GM21447 (cell line): ENCODE results near the gene ZNF277.
"Not testable (repeated sequence)": the region's sequence is repeated elsewhere in the genome, so short reads cannot be mapped to it uniquely, and the experiment has no call there.

ENCODE experiments used
- ATAC-seq: cut with Tn5 transposase; IDR thresholded peaks from one replicate; pipeline ENCODE4 v1.9.1; 2021; ENCODE audit not compliant: unreplicated experiment

The ZNF277 gene

DNA sequence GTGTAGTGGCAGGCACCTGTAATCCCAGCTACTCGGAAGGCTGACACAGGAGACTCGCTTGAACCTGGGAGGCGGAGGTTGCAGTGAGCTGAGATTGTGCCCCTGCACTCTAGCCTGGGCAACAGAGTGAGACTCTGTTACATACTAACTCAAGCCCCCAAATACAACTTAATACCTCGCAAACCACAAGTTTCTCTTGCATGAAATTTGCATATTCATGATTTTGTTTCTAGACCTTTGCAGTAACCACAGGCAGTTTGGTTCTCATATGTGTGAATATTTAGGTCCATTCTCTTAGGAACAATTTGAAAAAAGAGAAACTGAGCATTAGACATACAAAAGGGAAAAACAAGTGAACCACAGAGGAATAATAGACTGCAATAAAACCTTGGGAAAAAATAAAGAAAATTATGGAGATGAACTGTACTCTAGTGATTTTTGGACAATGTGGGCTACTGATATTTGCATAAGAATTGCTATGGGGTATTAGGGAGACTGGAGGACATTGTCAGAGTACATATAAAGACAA lies 77.0 kb downstream of the ZNF277 start:
- no peak for ATAC-seq

GRCh38 chr7:112286250-112287086 lies 80.0 kb downstream of the ZNF277 start:
- peak; percentile 57 for ATAC-seq

GRCh38 chr7:112288301-112288700 lies 81.8 kb downstream of the ZNF277 start:
- ATAC-seq, result no peak

- no peak for ATAC-seq
Observed at GRCh38 chr7:112290065-112290464, 83.6 kb downstream of the ZNF277 start.

DNA sequence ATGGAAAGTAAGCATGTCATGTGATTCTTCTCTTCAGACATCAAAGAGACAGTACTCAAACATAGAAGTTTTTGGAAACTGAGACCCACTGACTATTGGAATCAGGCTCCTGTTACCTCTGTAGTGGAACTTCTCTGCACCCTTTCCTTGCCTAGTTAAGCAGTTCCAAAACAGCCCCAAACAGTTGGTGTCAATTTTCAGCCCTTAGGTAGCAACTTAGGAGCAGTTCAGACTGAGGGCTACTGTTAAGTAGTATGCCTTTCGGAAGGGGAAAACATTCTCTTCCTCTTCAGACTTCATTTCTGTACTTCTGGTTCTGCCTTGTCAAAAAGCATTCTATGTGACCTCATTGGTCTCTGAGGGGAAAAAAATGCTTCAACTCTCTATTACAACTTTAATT lies 85.7 kb downstream of the ZNF277 start:
- ATAC-seq, result no peak

DNA sequence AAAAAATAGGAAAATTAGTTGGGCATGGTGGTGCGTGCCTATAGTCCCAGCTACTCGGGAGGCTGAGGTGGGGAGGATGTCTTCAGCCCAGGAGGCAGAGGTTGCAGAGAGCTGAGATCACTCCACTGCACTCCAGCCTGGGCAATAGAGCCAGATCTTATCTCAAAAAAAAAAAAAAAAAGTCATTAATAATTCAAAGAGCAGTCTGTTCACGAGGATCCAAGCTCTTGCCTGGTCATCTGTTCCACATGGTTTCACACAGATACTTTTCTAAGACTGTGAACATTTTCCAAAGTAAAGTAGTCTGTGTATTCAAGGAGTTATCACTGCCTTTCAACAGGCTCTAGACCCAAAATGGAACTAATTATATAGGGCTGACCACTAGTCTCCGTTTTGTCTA lies 86.9 kb downstream of the ZNF277 start:
- ATAC-seq, result no peak

DNA sequence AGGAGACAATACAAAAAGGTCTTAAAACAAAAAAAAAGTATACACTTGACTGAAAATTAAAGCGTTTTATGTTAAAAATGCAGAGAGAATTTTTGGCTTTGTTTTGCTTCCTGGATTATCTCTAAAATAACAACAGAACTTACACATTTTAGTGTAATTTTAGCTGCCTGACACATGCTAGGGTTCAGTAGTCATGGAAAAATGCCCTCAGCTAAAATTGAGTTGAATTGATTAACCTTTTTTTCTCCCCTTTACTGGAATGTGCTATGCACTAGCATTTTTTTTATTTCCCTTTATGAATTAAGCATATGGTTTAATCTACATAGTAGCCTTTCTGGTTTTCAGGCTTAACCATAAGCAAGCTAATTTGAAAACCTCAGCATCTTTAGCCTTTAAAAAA lies 89.9 kb downstream of the ZNF277 start:
- no peak for ATAC-seq

- ATAC-seq, result no peak
Observed at GRCh38 chr7:112297681-112298080, 91.2 kb downstream of the ZNF277 start.

DNA sequence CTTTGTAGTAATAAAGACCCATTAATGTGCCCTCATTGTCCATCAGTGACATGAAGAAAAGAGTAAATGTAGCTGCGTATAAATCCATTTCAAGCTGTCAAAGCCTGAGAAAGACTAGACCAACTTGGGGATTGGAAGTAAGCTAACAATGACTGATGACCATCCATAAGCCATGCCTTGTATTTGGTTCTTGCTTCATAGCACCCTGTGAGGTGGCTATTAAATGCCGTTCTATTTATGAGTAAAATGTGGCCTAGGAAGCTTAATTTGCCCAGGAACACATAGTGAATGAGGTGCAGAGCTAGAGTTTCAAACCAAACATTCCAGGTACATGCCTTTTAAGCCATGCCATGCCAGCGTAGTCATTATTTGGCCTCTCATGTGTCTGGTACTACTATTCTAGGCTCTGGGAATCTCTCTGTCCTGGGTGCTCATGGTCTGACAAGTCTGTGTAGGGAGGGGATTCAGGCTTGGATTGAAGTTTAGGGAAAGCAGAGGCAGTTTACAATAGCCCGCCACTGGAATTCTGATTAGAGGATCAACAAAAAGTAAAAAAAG lies 92.1 kb downstream of the ZNF277 start:
- ATAC-seq, result no peak

- ATAC-seq, result no peak
Observed at GRCh38 chr7:112300072-112300471, 93.6 kb downstream of the ZNF277 start.

DNA sequence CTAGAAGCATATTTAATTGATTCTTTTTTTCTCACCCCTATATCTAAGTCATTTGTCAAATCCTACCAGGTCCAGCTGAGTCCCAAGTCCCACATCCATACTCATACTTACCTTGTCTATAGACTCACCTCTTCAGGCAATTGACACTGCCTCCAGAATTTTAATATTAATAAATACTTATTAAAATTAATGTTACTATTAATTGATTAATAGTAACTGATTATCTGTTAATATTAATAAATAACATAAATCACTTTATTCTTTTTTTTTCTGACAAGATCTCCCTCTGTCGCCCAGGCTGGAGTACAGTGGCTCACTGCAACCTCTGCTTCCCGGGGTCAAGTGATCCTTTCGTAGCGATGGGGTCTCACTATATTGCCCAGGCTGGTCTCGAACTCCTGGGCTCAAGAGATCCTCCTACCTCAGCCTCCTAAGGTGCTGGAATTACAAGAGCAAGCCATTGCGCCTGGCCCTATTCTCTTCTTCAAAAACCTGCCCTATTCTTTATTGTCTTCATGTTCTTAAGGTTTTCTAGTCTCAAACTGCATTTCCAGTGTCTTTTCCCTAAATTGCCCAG lies 94.4 kb downstream of the ZNF277 start:
- no peak for ATAC-seq

DNA sequence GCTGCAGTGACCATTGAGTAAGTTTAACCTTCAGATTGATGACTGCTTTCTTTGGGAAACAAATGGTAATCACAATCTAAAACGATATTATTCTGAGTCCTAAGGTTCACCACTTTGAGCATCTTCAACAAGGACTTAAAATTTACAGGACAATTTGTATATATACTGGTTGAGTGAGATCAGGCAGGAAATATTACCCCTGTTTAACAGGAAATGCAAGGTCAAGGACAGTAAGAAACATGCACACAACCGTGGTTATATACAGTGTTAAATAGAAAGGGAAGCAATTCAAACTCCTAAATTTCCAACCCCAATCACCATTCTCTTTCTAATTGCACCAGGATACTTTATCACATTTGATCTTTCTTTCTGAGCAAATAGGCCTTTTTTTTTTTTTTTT lies 96.1 kb downstream of the ZNF277 start:
- no peak for ATAC-seq

DNA sequence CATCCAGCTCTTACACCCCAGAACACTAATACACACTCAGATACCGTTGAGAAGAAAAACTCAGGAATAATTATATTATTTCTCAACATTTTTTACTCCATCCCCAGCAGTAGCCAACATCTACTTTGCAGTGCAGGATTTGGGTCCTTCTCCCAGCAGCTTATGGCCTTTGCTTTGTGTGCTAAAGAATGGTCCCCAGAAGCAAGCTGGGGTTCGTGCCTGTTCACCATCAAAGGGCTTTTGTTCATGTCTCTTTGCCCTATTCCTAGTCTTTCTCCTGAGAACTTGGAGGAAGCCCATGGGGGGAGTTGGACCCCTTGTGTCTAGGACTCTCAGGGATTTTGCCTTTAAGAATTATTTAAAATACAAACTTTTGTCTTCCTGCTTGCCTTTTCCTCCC lies 100.4 kb downstream of the ZNF277 start:
- ATAC-seq, result no peak

DNA sequence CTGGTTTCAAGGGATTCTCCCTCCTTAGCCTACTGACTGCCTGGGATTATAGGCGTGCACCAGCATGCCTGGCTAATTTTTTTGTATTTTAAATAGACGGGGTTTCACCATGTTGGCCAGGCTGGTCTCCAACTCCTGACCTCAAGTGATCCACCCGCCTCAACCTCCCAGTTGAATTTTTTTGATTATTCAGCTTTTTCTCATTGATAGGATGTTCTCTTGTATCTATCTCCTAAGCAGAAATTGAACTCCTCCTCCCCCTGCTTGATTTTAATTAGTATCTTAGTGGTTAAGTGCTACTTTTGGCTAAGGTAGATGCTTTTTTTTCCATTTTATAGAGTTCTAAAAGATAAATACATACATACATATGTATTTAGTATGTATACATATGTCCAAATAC lies 101.0 kb downstream of the ZNF277 start:
- no peak for ATAC-seq

DNA sequence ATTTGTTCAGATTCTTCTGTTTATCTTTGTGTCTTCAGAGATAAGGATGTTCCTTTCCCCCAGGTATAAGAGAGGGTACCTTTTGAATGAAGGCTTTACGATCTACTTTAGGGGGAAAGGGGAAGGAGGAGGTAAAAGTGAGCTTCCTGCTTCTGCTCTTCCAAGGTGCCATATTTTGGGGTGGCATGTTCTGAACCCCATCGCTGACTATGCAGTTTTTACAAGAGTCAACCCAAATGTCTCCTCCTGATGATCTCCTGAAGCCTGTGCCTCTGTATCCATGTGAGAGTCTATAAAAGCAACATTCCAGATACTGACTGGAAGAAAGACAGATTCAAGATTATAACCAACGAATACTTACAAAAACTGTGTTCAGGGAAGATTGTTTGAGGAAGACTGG lies 102.5 kb downstream of the ZNF277 start:
- no peak for ATAC-seq

DNA sequence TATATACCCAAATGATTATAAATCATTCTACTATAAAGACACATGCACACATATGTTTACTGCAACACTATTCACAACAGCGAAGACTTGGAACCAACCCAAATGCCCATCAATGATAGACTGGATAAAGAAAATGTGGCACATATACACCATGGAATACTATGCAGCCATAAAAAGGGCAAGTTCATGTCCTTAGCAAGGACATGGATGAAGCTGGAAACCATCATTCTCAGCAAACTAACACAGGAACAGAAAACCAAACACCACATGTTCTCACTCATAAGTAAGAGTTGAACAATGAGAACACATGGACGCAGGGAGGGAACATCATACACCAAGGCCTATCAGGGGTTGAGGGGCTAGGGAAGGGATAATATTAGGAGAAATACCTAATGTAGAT lies 110.3 kb downstream of the ZNF277 start:
- ATAC-seq, result not testable (repeated sequence)

DNA sequence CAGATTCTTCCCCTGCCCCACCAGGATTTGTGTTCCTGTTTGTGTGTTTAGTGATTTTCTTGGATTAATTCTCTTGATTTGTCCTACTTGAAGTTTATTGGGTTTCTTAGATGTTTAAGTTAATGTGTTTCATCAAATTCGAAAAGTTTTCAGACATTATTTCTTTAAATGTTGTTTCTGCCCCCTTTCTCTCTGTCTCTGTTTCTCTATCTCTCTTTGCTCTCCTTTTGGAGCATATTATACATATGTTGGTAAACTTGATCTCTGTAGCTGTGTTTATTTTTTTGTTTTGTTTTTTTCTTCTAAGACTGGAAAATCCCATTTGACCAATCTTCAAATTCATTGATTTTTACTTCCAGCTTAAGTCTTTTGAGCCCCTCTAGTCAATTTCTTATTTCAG lies 115.6 kb downstream of the ZNF277 start:
- no peak for ATAC-seq

DNA sequence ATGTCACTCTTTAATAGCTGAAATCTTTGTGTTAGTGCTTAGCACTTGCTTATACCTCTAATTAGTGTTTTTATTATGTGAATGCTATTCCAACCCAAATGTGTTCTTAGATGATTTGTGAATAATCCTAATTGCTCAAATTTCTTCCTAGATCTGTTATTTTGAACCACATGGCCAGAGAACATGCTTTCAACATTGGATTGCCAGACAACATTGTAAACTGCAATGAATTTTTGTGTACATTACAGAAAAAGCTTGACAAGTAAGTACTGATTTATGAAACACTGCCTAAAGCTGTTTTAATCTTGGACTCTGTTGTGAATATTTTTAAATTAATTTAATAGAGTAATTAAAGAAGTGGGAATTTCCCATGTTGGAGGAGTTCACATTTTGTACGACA lies 121.1 kb downstream of the ZNF277 start:
- ATAC-seq, result no peak

GRCh38 chr7:112331492-112331891 lies 125.0 kb downstream of the ZNF277 start:
- ATAC-seq, result no peak

DNA sequence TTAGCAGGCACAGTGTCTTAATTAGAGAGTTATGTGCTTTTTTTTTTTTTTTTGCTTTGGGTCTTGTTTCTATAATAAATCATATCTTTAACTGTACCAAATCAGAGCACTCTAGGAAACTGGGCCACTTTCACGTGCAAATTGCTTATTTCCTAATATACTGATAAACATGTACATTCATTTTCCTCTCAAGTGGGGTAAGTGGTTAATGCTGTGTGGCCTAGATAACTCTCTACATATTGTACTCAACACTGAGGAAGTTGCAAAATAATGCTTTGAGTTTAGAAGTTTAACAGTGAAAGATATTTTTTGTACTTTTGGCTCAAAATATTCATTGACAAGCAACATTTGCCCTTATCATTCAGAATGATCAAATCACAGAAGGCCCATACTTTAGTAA lies 127.9 kb downstream of the ZNF277 start:
- ATAC-seq, result no peak

GRCh38 chr7:112336261-112336660 lies 129.8 kb downstream of the ZNF277 start:
- no peak for ATAC-seq

DNA sequence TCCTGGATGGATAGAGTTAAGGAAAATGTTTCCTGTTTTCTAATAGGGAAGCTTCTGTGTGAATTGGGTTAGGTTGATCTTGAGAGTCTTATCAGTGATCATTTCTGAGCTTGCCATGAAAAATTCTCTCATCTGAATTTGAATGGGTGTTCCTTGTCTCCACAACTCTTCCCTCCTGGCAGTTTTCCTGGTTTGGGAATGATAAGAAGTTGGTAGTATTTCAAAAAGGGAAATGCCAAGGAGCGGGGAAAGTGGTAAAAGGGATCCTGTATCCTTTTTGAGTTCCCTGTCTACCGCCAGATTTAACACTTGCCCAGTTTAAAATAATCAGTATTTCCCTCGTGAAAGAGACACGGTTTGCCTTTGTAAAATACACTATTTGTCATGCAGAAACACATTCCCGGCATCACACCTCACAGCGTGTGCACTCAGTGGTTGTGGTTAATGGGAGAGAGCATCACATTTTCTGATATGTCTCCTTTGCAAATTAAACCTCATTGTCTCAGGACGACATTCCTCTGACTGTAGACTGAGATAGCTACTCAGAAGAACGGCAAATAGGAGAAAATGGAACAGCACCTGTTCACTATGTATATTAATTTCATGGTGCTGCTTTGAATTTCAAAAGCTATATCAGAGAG lies 130.6 kb downstream of the ZNF277 start:
- no peak for ATAC-seq
